HG02610 (cell line): ENCODE measurements around the gene PDE4D.
"Not testable (repeated sequence)": the region's sequence is repeated elsewhere in the genome, so short reads cannot be mapped to it uniquely, and the experiment has no call there.

Experiments used
- ATAC-seq: cut with Tn5 transposase; IDR thresholded peaks from one replicate; pipeline ENCODE4 v1.9.1; 2021; ENCODE audit warnings: mild to moderate bottlenecking, moderate library complexity; ENCODE audit not compliant: unreplicated experiment

PDE4D gene

DNA sequence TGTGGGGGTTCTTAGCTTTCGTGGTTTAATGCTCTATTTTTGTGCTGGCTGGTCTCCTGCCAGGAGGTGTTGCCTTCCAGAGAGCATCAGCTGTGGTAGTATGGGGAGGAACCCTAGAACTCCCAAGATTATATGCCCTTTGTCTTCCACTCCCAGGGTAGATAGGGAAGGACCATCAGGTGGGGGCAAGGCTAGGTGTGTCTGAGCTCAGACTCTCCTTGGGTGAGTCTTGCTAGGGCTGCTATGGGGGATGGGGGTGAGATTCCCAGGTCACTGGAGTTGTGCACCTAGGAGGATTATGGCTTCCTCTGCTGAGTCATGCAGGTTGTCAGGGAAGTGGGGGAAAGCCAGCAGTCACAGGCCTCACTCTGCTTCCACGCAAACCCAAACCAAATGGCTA lies 584.8 kb downstream of the PDE4D start:
- ATAC-seq = not testable (repeated sequence)

DNA sequence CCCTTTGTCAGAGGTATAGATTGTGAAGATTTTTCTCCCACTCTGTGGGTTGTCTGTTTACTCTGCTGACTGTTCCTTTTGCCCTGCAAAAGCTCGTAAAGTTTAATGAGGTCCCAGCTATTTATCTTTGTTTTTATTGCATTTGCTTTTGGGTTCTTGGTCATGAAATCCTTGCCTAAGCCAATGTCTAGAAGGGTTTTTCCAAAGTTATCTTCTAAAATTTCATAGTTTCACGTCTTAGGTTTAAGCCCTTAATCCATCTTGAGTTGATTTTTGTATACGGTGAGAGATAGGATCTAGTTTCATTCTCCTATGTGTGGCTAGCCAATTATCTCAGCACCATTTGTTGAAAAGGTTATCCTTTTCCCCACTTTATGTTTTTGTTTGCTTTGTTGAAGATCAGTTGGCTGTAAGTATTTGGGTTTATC lies 590.2 kb downstream of the PDE4D start:
- ATAC-seq = not testable (repeated sequence)

DNA sequence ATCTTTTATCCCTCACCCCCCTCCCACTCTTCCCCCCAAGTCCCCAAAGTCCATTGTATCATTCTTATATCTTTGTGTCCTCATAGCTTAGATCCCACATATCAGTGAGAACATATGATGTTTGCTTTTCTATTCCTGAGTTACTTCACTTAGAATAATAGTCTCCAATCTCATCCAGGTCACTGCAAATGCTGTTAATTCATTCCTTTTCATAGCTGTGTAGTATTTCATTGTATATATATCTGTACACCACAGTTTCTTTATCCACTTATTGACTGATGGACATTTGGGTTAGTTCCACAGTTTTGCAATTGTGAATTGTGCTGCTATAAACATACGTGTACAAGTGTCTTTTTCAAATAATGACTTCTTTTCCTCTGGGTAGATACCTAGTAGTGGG lies 591.0 kb downstream of the PDE4D start:
- not testable (repeated sequence) for ATAC-seq

DNA sequence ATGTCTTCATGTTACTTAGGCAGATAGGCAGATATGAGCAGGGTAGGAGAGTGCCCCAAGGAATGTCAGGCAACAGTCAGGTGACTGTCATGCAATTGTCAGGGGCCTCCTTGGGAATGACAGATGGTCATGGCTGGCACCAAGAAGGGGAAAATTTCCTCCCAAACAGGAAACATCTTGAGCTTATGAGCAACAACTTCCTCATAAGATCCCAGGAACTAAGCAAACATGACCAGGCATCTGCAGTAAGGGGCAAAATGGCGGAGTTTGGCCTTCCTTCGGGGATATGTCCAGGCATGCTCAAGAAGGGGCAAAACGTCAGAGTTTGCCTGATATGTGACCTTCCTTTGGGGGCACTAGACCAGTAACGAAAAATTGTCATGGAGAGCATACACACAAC lies 591.8 kb downstream of the PDE4D start:
- no peak for ATAC-seq

DNA sequence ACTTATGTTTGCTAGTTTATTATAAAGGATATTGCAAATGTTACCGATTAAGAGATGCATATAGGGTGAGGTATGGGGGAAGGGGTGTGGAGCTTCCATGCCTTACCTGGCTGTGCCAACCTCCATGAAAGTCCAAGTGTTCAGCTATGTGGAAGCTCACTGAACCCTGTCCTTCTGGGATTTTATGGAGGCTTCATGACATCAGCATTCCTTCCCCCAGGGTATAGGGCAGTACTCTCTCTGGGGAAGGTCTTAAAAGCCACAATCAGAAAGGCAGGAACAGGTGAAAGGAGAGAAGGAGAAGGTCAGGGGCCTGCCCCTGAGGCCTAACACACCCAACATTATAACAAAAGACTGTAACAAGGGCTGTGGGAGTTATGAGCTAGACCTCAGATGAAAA lies 592.6 kb downstream of the PDE4D start:
- ATAC-seq = no peak

DNA sequence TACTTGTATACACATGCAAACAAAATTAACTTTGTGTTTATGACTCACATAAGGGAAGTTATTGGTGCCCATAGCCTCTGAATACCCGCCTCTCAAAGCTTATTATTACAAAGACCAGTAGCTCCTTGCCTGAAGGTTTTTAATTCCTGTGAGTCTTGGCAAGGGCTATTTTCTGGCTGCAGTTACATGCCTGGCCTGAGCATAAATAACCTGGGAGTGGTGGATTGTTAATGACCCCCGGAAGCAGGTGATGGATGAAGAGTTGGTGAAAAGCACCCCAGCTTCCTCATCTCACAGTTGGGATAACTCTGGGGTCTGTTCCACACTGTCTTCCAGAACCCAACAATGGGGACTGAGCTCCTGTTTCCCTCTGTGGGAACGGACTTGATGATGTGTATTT lies 594.5 kb downstream of the PDE4D start:
- ATAC-seq = no peak

DNA sequence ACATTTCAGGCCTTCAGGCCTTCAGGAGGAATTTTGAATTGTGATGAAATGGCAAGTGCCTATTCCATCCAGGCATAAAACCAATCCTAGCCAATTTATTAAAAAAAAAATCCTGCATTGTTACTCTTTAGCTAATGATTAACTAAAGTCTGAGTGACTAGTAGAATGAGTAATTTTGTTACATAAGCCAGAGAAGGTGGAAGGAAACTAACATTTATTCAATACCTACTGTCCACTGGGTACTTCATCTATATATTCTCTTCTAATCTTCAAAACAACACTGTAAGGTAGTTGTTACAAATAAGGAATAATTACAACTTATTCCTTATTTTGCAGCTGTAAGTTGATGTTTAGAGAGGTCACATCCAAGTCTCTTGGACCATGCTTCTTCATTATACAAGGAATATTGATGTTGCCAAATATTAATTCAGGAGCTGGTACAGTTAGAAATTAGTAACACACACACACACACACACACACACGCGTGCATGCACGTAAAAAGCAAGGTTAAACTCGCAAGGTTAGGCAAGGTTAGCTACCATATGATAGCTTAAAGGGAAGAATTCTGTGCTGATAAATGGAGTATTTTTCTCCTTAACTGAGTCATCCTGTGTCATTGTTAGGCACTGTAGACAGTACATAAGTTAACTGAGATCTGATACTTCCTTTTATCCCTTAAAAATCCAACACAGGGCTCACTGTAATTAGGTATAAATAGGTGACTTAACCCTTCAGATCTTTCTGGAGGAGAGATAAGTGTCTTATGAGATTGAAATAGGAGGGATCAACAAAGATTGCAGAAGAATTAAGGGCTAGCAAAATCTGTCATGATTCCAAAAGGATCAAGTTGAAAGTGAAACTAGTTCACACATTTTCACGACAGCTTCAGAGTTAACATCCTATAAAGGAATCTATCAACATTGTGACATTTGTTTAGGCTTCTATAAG lies 596.9 kb downstream of the PDE4D start:
- ATAC-seq = no peak

DNA sequence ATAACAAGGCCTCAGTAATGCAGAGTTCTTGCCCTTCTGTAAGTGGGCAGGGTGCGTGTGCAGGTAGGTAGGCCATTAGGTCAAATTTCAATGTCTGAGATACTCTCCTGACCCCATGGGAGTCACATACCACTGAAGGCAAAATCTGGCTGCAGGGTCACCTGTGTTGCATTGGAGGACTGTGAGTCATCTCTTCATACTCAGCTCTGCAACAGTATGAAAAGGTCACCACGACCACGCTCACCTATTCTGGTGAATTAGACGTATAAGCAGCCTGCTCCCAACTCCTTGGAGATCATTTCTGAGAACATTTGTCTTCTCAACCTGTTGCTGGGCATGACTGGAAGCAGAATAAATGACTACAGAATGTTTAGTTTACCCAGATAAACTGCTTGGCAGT lies 599.8 kb downstream of the PDE4D start:
- no peak for ATAC-seq

DNA sequence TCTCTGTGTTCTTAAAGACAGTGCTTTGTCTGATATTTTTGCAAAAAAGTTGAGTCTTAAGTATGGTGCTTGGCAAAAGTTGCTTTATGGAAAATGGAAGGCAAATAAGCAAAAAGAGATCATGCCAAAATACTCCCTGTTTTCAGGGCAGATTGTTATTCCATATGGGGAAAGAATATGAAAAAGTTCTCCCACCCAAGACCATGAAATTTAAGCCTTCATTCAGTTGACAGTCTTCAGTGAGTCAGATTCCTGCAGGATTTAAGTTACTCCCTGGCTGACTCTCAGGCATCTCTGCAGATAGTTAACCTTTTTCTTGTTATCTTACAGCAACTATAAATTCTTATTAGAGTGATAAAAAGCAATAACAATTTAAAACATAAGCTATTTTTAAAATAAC lies 601.6 kb downstream of the PDE4D start:
- no peak for ATAC-seq

DNA sequence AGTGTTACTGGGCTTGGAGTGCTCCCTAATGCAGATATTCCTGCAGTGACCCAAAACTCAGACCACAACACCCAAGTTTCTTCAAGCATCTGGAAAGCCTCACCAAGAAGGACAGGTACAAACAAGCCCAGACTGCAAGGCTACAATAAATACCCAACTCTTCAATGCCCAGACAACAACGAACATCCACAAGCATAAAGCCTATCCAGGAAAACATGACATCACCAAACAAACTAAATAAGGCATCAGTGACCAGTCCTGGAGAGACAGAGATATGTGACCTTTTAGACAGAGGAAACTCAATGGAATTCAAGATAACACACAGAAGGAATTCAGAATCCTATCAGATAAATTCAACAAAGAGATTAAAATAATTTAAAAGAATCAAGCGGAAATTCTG lies 605.6 kb downstream of the PDE4D start:
- no peak for ATAC-seq

DNA sequence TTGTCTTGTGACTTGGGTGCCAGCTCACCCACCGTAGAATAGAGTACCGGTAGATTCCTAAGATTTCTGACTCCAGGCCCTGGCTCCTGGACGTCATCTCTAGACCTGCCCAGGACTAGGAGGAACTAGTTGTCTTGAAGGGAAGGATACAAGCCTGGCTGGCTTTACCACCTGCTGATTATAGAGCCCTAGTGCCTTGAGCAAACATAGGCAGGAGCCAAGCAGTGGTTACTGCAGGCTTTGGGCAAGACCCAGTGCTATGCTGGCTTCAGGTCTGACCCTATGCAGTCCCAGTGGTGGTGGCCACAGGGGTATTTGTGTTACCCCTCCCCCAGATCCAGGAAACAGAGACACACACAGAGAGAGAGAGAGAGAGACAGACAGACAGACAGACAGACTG lies 606.2 kb downstream of the PDE4D start:
- ATAC-seq = no peak

DNA sequence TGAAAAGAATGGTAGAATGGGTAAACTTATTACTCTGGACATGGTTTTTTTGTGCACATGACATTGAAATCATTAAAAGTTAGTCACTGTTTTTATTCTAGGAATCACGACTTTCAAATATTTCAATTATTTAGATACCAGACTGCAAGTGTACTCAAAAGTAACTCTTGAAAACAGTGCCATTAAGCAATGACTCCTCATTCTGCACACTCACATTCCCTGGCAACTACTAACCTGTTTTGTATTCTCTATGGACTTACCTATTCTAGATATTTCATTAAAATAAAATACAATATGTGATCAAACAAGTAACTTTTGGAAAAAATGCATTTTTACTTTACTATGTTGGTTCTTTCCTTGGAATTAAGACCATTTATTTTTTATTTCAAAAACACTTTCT lies 607.0 kb downstream of the PDE4D start:
- no peak for ATAC-seq

DNA sequence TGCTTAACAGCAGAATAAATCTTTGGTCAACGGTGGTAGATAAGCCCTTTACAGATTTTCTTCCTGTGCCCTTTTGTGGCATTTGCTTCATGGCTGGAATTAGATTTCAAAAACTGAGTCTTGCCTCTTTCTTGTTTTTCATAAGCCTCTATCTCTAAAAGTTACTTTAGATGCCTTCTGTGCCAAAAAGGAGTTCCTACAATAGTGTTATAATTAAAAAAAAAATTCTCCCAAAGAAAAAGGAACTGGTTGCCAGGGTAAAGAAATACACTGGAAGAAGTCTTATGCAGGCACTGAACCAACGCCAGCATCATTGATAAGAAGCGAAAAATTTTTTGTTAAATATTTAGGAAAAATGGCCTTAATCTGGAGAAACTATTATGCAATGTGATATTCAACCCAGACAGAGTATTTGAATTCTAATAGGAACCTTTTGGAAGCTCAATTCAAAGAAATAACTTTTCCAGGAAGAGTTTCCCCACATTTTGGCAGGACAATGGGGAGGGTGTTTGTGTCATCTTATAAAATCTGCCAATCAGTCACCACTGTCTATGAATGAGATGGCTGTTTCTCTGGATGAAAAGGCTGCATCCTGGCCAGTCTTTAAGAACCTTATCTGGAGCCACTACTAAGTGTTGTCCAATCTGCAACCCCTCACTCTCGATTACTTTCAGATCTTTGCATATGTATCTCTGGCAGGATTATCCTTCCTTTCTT lies 608.1 kb downstream of the PDE4D start:
- no peak for ATAC-seq

DNA sequence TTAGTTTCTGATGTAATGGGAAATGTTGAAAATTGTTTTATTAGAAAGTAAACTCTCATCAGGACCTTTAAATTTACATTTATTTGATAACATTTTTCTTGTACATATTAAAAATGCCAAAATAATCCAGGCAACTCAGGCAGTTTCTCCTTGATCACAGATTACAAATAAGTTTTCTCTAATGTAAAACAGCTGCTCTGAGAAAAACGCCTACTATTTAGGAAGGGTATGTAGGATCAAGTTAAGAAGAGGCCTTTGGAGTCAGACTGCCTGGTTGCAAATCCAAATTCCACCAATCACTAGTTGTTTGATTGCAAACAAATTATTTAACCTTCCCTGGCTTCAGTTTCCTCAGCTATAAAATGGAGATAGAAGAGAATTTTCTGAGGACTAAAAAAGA lies 610.8 kb downstream of the PDE4D start:
- no peak for ATAC-seq

DNA sequence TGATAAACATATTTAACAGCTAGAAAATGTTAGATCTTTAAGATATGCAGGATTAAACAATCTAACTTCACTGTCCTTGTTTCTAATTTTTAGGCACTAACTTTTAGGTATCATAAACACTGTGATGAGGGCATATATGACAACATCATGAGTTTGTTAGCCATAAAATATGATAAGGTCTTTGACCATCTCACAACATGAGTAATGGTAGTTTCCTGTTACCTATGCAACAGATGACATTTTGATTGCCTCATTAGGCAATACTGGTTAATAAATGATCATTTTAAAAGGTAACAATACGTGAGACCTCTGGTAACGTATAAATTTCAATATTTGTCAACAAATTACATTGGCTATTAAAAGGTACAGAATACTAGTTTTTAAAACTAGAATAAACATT lies 613.5 kb downstream of the PDE4D start:
- no peak for ATAC-seq

DNA sequence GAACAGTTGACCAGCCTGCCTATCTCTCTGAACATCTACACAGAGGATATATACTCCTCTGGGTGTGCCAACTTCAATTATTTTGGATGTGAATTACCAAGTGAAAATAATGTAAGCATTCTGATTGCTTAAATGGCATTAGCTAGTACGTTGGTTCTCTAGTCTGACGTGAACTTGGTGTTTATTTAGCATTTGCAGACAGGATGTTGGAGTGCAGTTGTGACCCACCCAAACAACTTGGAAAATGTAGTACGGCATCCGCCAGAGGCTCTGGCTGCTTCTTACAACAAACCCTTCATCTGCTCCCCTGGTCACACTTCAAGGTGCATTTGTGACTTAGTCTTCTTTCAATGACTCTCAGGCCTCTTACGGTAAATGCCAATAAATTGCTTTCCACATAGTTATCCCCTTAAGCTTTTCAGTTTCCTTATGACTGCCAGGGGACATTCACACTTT lies 616.6 kb downstream of the PDE4D start:
- no peak for ATAC-seq

DNA sequence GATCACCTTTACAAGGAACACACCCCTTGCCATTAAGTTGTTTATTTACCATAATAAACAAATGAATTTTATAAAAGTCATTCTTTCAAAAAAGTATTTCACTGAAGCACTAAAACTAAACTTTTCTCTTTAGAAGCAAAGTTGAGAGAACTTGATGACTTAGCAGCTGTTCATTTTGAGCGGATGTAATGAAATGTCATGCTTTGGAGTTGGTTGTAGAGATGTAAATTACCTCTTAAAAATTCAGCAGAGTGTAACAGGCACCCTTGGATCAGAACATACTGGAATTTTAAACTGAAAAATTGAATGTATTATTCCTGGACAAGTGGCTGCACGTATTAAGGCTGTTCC lies 617.2 kb downstream of the PDE4D start:
- ATAC-seq = no peak

DNA sequence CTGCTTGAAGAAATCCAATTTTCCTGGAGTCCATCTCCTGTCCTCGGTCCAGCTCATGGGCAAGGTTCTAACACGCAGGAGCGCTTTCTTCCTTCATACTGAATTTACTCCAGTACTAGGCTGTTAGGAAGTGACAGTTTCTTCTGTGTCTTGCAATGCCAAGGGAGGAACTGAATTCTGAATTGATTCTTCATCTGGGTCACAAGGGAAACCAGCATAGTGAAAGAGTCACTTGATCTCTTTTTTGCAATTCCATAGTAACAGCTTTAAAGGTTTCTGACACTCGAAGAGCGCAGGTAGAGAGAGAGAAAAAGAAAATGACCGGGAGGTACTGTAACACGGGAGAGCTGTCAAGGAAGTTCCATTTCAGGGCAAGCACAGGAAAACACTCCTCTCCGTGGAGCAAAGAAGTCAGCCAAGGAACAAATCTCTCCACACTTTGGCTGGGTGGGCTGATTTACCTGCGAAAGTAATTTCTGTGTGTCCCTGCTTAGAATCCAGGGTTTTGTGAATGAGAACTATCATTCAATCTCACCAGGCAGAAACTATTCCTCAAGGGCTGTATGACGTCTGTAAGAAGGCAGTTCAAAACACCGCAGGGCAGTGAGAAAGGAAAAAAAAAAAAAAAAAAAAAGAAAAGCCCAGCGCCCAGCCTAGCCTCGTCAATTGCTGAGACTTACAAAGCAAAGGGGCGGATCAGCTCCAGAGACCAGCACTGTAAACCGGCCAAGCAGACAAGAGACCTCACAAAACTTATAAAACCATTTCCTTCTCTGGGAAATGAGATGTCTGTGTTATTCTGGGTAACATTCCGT lies 617.8 kb downstream of the PDE4D start:
- ATAC-seq = no peak

DNA sequence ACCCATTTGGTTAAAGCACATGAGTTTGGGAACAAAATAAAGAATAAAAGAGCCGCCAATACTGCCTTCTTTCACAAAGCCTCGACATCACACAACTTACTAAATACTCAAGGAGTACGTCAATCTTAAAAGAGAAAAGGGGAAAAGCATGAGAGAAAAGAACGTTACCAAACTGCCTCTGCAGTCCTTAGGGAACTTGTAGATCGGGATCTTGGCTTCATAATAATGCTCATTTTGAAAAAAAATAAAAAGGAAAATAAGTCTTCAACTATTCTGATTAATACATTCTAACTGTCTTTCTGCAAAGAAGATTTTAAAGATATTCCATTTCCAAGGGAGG lies 618.4 kb downstream of the PDE4D start:
- ATAC-seq = no peak

DNA sequence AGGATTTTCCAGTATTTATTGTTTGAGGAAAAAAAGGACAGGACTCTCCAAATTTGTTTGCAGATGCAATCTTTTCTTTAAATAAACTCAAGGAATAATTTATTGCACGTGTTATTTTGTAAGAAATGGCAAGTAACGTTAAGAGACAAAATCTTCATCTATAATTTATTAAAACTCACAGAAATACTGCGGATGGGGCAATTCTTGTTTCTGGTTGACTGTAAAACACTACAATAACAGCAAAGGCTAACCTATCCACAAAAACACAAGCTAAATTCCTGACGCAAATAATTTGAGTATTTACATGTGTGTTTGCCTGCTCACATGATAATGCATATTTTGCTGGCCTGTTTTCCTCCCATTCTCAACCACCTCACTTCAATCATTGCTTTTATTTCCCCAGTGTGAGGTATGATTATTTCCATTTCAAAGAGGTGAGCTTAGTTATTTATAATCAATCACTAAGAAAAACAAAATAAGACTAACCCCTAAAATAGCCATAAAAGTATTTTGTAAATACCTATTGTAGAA lies 619.4 kb downstream of the PDE4D start:
- ATAC-seq = no peak

DNA sequence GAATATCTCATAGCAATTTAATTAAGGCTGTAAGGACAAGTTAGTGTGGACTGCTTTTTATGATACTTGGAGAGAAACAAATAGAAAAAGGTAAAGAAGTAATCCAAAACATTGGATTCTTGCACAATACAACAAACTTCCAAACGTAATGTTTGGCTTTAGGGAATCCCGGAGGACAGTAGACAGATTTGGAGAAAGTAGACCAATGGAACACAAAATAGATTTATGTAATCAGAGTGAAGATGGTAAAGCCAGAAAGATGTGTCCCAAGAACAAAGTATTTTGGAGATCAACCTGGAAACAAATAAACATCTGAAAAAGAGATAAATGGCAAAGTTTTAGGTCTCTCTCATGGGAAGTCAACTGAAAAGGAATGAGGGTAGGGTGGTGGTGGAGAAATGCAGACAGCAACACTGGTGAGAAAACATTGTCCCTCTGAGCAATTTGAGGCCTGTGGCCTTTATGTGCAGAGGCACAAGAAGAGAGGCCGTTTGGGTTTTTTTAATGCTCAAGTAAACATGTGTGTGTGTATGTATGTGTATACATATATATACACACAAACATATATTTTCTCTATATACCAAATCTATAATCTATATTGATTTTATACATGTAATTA lies 620.6 kb downstream of the PDE4D start:
- no peak for ATAC-seq
